C4-2B (cell line): Measurements from ENCODE around the gene IL13RA2.

Experiments used
- H3K27ac ChIP-seq: fragments of 450-650 bp; 2 replicates; pipeline ENCODE4 v1.5.1; 2017
- ZFX ChIP-seq: fragments of 450-650 bp; IDR thresholded peaks from 2 replicates; pipeline ENCODE4 v1.6.1; 2017
- TF ChIP-seq, protein P1 (sequence below): fragments of 450-650 bp; conservative IDR thresholded peaks from 2 replicates; pipeline ENCODE4 v1.5.1; 2017; ENCODE audit warnings: mild to moderate bottlenecking

The IL13RA2 gene

GRCh38 chrX:115011428-115011827 lies 6.0 kb downstream of the IL13RA2 start:
- TF ChIP-seq, protein P1, sequence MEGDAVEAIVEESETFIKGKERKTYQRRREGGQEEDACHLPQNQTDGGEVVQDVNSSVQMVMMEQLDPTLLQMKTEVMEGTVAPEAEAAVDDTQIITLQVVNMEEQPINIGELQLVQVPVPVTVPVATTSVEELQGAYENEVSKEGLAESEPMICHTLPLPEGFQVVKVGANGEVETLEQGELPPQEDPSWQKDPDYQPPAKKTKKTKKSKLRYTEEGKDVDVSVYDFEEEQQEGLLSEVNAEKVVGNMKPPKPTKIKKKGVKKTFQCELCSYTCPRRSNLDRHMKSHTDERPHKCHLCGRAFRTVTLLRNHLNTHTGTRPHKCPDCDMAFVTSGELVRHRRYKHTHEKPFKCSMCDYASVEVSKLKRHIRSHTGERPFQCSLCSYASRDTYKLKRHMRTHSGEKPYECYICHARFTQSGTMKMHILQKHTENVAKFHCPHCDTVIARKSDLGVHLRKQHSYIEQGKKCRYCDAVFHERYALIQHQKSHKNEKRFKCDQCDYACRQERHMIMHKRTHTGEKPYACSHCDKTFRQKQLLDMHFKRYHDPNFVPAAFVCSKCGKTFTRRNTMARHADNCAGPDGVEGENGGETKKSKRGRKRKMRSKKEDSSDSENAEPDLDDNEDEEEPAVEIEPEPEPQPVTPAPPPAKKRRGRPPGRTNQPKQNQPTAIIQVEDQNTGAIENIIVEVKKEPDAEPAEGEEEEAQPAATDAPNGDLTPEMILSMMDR, result no peak
- TF ChIP-seq ZFX, result no peak

GRCh38 chrX:114999906-115000305 lies 17.5 kb downstream of the IL13RA2 start:
- no peak for TF ChIP-seq ZFX
- TF ChIP-seq, protein P1, result no peak
- no peak overlapping the region for H3K27ac ChIP-seq

More at GRCh38 chrX:115011428-115011827, 6.0 kb downstream of the IL13RA2 start:
- no peak overlapping the region for H3K27ac ChIP-seq

- TF ChIP-seq ZFX, result no peak
- TF ChIP-seq, protein P1, result no peak
- H3K27ac ChIP-seq, result no peak overlapping the region
These were observed 19.6 kb downstream of the IL13RA2 start for GRCh38 chrX:114997779-114998178.

GRCh38 chrX:114985967-114986592 lies 31.3 kb downstream of the IL13RA2 start:
- TF ChIP-seq ZFX, result no peak
- TF ChIP-seq, protein P1, result no peak
- no peak overlapping the region for H3K27ac ChIP-seq

- H3K27ac ChIP-seq, result no peak overlapping the region
- no peak for TF ChIP-seq ZFX
- TF ChIP-seq, protein P1, result no peak
These were observed 41.1 kb downstream of the IL13RA2 start for GRCh38 chrX:114976292-114976691.

DNA sequence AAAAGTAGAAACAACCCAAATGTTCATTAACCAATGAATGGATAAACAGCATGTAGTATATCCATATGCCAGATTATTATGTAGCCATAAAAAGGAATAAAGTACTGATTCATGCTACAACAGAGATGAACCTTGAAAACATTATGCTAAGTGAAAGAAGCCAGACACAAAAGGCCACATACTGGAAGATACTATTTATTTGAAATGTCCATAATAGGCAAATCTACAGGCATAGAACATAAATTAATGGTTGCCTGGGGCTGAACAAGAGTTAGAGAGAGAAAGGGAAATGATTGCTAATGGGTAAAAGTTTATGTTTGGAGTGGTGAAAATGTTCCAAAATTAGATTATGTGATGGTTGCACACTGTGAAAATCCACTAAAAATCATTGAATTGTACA lies 44.4 kb downstream of the IL13RA2 start:
- H3K27ac ChIP-seq, result no peak overlapping the region
- TF ChIP-seq, protein P1, result no peak
- no peak for TF ChIP-seq ZFX

DNA sequence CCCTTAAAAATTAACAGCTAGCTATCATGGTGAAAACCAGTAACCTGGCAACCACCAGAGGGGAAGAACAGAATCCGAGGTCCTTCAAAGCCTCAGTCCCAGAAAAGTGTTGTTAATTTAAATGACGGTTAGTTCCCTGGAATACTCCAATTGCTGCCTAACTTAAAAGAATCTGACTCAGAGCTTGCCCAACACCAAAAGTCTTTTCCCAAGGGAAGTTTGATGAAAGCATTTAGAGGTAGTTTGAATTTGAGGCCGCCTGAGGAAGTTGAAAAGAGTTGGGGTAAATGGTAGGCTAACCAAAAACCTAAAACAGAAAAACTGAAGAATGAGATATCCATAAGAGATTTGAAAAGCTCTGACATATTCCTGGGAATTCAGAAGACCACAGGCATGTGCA lies 46.6 kb downstream of the IL13RA2 start:
- H3K27ac ChIP-seq, result no peak overlapping the region
- TF ChIP-seq, protein P1, result no peak
- TF ChIP-seq ZFX, result no peak
